K562 (cell line): Measurements from ENCODE around the gene SLC4A2. TPM values are rescaled to one million over a fixed set of nuclear protein-coding genes. Genes with fewer than 3 reads are reported as not detected.

Source experiments
- BRCA1 ChIP-seq, 2 experiments: fragments of 450-650 bp in 1 of 2; sonication (generic) in 1 of 2; formaldehyde crosslinking in 1 of 2; IDR thresholded peaks; 2 replicates each; pipeline versions ENCODE4 v1.5.0 to v1.6.1; 2017 to 2020; ENCODE audit warnings: mild to moderate bottlenecking in 1 of 2, missing genetic modification reagents in 1 of 2
- CAMTA2 ChIP-seq: fragments of 250-450 bp; sonication (Bioruptor Pico); conservative IDR thresholded peaks from 2 replicates; pipeline ENCODE4 v1.5.1; 2022
- CBX3 ChIP-seq, 2 experiments: IDR thresholded peaks; 1 replicate in 1 of 2; 2 replicates in 1 of 2; pipeline ENCODE4 v1.6.1; 2012; ENCODE audit warnings: inconsistent platforms in 2 of 2, low read length in 2 of 2, borderline replicate concordance in 1 of 2, control low read depth in 1 of 2
- CCNT2 ChIP-seq: IDR thresholded peaks from 2 replicates; pipeline ENCODE4 v1.6.1; 2011; ENCODE audit warnings: borderline replicate concordance, low read depth, mild to moderate bottlenecking, moderate library complexity, mixed read lengths, low read length; ENCODE audit not compliant: insufficient read length; ENCODE audit errors: extremely low read depth
- CEBPG ChIP-seq, 3 experiments: fragments of 200-800 bp in 1 of 3; sonication (Bioruptor generic) in 1 of 3; sonication (generic) in 1 of 3; formaldehyde crosslinking in 1 of 3; IDR thresholded peaks in 2 of 3; conservative IDR thresholded peaks in 1 of 3; 2 replicates each; pipeline versions ENCODE4 v1.6.1 to v1.8.0; 2016 to 2022; ENCODE audit warnings: missing compliant biosample characterization in 2 of 3, missing genetic modification characterization in 2 of 3, mild to moderate bottlenecking in 1 of 3, missing genetic modification reagents in 1 of 3
- CHD1 ChIP-seq: fragments of 200-600 bp; sonication (generic); IDR thresholded peaks from one replicate; pipeline ENCODE4 v1.6.1; 2012; ENCODE audit warnings: mild to moderate bottlenecking, moderate library complexity, low read length, inconsistent platforms
- FOXK1 ChIP-seq: sonication (generic); formaldehyde crosslinking; IDR thresholded peaks from 2 replicates; pipeline ENCODE4 v1.8.0; 2022; ENCODE audit warnings: missing genetic modification reagents, mild to moderate bottlenecking, borderline replicate concordance
- MED1 ChIP-seq: sonication (generic); formaldehyde crosslinking; IDR thresholded peaks from 2 replicates; pipeline ENCODE4 v1.8.1; 2023; ENCODE audit warnings: missing genetic modification reagents, borderline replicate concordance
- MEIS2 ChIP-seq: fragments of 450-650 bp; IDR thresholded peaks from 2 replicates; pipeline ENCODE4 v1.6.1; 2014; ENCODE audit warnings: mild to moderate bottlenecking; ENCODE audit not compliant: partially characterized antibody
- POLR2B ChIP-seq: fragments of 450-650 bp; IDR thresholded peaks from 2 replicates; pipeline ENCODE4 v1.6.1; 2018; ENCODE audit warnings: low read depth; ENCODE audit not compliant: partially characterized antibody
- POLR2G ChIP-seq: fragments of 200-400 bp; formaldehyde crosslinking; IDR thresholded peaks from 2 replicates; pipeline ENCODE4 v1.6.1; 2017; ENCODE audit warnings: low read depth, mild to moderate bottlenecking, antibody characterized with exemption, low read length, moderate library complexity
- PPARD ChIP-seq: fragments of 250-450 bp; sonication (Bioruptor Pico); IDR thresholded peaks from 2 replicates; pipeline ENCODE4 v1.8.0; 2022; ENCODE audit warnings: inconsistent platforms, mild to moderate bottlenecking, moderate library complexity
- RCOR1 ChIP-seq, 2 experiments: IDR thresholded peaks; 2 replicates each; pipeline ENCODE4 v1.6.1; 2012; ENCODE audit warnings: low read depth in 2 of 2, low read length in 2 of 2, borderline replicate concordance in 1 of 2, improper control_type of control experiment in 1 of 2
- SMARCE1 ChIP-seq: fragments of 450-650 bp; IDR thresholded peaks from 2 replicates; pipeline ENCODE4 v1.7.1; 2016; ENCODE audit warnings: mild to moderate bottlenecking
- ZBTB7A ChIP-seq: IDR thresholded peaks from 2 replicates; pipeline ENCODE4 v1.6.1; 2011; ENCODE audit warnings: low read depth, mild to moderate bottlenecking, low read length, moderate library complexity, borderline replicate concordance; ENCODE audit not compliant: control insufficient read depth
- polyA plus RNA-seq, 8 experiments: library from polyadenylated mRNA; depleted of rRNA in 4 of 8; stranded (reverse) in 5 of 8; unstranded in 3 of 8; fragments of >200 nt; fragmentation: Nextera tagmentation in 2 of 8; fragmentation: Illumina TruSeq in 1 of 8; extraction: Ambion mirVana in 2 of 8; extraction: Trizol in 1 of 8; gene quantifications; 2 replicates each; pipeline versions ENCODE4 v1.2.1 to v1.2.3, GENCODE V29; 2011 to 2014; ENCODE audit warnings: inconsistent platforms in 1 of 8, missing spikeins in 1 of 8
- total RNA-seq, 7 experiments: library from RNA; depleted of rRNA in 6 of 7; stranded (reverse); fragments of >200 nt in 6 of 7; fragmentation: Illumina TruSeq in 2 of 7; extraction: Trizol in 2 of 7; gene quantifications; 2 replicates each; pipeline versions ENCODE4 v1.2.1 to v1.2.3, GENCODE V29; 2011 to 2021; ENCODE audit warnings: low replicate concordance in 1 of 7
- TF ChIP-seq, protein P1 (sequence below): fragments of 450-650 bp; IDR thresholded peaks from 2 replicates; pipeline ENCODE4 v1.6.1; 2017; ENCODE audit warnings: antibody characterized with exemption, mild to moderate bottlenecking
- TF ChIP-seq, protein P2 (sequence below): fragments of 450-650 bp; IDR thresholded peaks from 2 replicates; pipeline ENCODE4 v1.7.0; 2016; ENCODE audit warnings: borderline replicate concordance

The SLC4A2 gene
- total and polyA plus RNA-seq, 9 of the 15 experiments (the other 6 are each of a cell fraction or from before 2014, with no cell fraction given), result 11.4 to 375 (median 130) TPM

DNA sequence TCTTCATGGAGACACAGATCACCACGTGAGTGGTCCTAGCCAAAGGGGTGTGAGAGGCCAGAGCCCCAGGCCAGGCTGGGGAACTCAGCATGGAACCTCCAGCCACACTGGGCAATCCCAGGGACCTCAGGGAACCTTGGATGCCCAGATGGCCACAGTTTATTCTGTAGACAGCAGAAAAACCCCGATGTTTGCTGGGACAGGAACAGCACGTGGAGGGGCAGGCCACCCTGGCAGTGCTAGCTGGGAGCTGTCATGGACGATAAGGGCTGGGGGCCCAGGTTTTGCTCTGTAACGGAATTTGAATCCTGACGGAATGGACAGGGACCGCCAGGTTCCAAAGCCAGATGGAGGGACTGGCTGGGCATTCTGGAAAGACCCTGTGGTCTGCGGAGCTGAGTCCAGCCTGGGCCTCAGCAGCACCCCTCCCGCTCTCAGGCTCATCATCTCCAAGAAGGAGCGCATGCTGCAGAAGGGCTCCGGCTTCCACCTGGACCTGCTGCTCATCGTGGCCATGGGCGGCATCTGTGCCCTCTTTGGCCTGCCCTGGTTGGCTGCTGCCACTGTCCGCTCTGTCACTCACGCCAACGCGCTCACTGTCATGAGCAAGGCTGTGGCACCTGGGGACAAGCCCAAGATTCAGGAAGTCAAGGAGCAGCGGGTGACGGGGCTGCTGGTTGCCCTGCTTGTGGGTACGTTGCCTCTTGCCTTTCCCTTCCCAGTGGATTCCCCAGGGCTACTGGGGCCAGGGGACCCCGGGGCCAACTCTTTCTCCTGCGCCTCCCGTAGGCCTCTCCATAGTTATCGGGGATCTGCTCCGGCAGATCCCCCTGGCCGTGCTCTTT is 15.7 kb downstream of the SLC4A2 start (continued):
- TF ChIP-seq CEBPG (CRISPR knock-in tag; IDR thresholded peaks at IDR 0.05) (no peak), CEBPG (tag; conservative IDR thresholded peaks at IDR 0.05 in 1 of 2, IDR thresholded peaks at IDR 0.05 in 1 of 2) (no peak), BRCA1 (IDR thresholded peaks at IDR 0.05) (no peak), BRCA1 (CRISPR knock-in tag; IDR thresholded peaks at IDR 0.05) (no peak), CHD1 (no peak), CAMTA2 (CRISPR knock-in tag) (no peak), POLR2B (no peak), SMARCE1 (no peak), MEIS2 (no peak), RCOR1 (IDR thresholded peaks at IDR 0.05; ENCODE audit: borderline replicate concordance in 1 of 2, low read depth in 2 of 2, low read length in 2 of 2) (no peak), FOXK1 (CRISPR knock-in tag) (no peak), ZBTB7A (no peak), POLR2G (peak; percentile 83), CCNT2 (no peak), PPARD (no peak), CBX3 (IDR thresholded peaks at IDR 0.05; ENCODE audit: borderline replicate concordance in 1 of 2, low read length in 2 of 2) (no peak), MED1 (CRISPR knock-in tag) (no peak)
- TF ChIP-seq, protein P1, sequence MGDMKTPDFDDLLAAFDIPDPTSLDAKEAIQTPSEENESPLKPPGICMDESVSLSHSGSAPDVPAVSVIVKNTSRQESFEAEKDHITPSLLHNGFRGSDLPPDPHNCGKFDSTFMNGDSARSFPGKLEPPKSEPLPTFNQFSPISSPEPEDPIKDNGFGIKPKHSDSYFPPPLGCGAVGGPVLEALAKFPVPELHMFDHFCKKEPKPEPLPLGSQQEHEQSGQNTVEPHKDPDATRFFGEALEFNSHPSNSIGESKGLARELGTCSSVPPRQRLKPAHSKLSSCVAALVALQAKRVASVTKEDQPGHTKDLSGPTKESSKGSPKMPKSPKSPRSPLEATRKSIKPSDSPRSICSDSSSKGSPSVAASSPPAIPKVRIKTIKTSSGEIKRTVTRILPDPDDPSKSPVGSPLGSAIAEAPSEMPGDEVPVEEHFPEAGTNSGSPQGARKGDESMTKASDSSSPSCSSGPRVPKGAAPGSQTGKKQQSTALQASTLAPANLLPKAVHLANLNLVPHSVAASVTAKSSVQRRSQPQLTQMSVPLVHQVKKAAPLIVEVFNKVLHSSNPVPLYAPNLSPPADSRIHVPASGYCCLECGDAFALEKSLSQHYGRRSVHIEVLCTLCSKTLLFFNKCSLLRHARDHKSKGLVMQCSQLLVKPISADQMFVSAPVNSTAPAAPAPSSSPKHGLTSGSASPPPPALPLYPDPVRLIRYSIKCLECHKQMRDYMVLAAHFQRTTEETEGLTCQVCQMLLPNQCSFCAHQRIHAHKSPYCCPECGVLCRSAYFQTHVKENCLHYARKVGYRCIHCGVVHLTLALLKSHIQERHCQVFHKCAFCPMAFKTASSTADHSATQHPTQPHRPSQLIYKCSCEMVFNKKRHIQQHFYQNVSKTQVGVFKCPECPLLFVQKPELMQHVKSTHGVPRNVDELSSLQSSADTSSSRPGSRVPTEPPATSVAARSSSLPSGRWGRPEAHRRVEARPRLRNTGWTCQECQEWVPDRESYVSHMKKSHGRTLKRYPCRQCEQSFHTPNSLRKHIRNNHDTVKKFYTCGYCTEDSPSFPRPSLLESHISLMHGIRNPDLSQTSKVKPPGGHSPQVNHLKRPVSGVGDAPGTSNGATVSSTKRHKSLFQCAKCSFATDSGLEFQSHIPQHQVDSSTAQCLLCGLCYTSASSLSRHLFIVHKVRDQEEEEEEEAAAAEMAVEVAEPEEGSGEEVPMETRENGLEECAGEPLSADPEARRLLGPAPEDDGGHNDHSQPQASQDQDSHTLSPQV, result no peak
- TF ChIP-seq, protein P2, sequence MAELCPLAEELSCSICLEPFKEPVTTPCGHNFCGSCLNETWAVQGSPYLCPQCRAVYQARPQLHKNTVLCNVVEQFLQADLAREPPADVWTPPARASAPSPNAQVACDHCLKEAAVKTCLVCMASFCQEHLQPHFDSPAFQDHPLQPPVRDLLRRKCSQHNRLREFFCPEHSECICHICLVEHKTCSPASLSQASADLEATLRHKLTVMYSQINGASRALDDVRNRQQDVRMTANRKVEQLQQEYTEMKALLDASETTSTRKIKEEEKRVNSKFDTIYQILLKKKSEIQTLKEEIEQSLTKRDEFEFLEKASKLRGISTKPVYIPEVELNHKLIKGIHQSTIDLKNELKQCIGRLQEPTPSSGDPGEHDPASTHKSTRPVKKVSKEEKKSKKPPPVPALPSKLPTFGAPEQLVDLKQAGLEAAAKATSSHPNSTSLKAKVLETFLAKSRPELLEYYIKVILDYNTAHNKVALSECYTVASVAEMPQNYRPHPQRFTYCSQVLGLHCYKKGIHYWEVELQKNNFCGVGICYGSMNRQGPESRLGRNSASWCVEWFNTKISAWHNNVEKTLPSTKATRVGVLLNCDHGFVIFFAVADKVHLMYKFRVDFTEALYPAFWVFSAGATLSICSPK, result no peak
